Lower lobe of right lung (tissue), 2 donors: Measurements from ENCODE around the gene AKAP9. TPM values are rescaled to one million over a fixed set of nuclear protein-coding genes. Genes with fewer than 3 reads are reported as not detected.
"Not testable (repeated sequence)": the region's sequence is repeated elsewhere in the genome, so short reads cannot be mapped to it uniquely, and the experiment has no call there.

Experiments used
- ATAC-seq, 2 donors: fragments of 200-7000 bp; cut with Tn5 transposase; one replicate each; pipeline ENCODE4 v1.9.1; 2020 to 2022; ENCODE audit warnings: mild to moderate bottlenecking in 2 of 2, moderate library complexity in 2 of 2
- DNase-seq: peaks from one replicate; pipeline ENCODE4 v3.0.0-alpha.2; 2020
- H3K27ac ChIP-seq: fragments of 200-600 bp; one replicate; pipeline ENCODE4 v1.8.0; 2022
- H3K27me3 ChIP-seq: fragments of 200-600 bp; one replicate; pipeline ENCODE4 v1.8.0; 2022; ENCODE audit warnings: low read depth
- H3K36me3 ChIP-seq: fragments of 200-600 bp; one replicate; pipeline ENCODE4 v1.8.0; 2022; ENCODE audit warnings: mild to moderate bottlenecking
- H3K4me1 ChIP-seq: fragments of 200-600 bp; one replicate; pipeline ENCODE4 v1.8.0; 2022
- H3K4me3 ChIP-seq: fragments of 200-600 bp; one replicate; pipeline ENCODE4 v1.8.0; 2022; ENCODE audit warnings: mild to moderate bottlenecking
- H3K9me3 ChIP-seq: fragments of 200-600 bp; one replicate; pipeline ENCODE4 v1.8.0; 2022
- CTCF ChIP-seq: fragments of 200-600 bp; IDR thresholded peaks from one replicate; pipeline ENCODE4 v1.8.0; 2022; ENCODE audit warnings: antibody characterized with exemption, mild to moderate bottlenecking
- intact Hi-C: fragments of 100-400 bp; cut with DNase I; formaldehyde crosslinking; loops from one replicate; pipeline ENCODE4 v1.11.0; 2022
- total RNA-seq: library from RNA; stranded (reverse); fragmentation: NEBNext Ultra II Directional; extraction: Animal tissue kit (Norgen Biotek cat#: 25700); gene quantifications from one replicate; pipeline ENCODE4 v1.2.1, GENCODE V29; 2021
- donor health status: DM: no; HTN: yes; CAD: no; lungs with severe emphysema.

Gene AKAP9
- total RNA-seq, 1 donor from 2014 or later = 93.7 TPM

- Histone ChIP-seq H3K36me3 (no peaks in the 10 kb centered on the region), H3K4me1 (peaks cover 11% of the 10 kb centered on the region), H3K4me3 (no peak overlapping the region), H3K27ac (no peak overlapping the region), H3K27me3 (no peaks in the 10 kb centered on the region), H3K9me3 (no peaks in the 10 kb centered on the region)
- intact Hi-C loops = no loop called here
- no peak for DNase-seq
- TF ChIP-seq CTCF = no peak
- ATAC-seq = no peak
Observed at GRCh38 chr7:91957232-91957631, 16.6 kb downstream of the AKAP9 start.

- TF ChIP-seq CTCF = no peak
- H3K36me3 ChIP-seq = no peaks in the 10 kb centered on the region
- ATAC-seq (no peak), DNase-seq (no peak)
- H3K4me3 ChIP-seq = no peak overlapping the region
- H3K27ac ChIP-seq = no peak overlapping the region
- no peaks in the 10 kb centered on the region for H3K27me3 ChIP-seq
- intact Hi-C loops = no loop called here
- H3K4me1 ChIP-seq = peaks cover 5% of the 10 kb centered on the region
- H3K9me3 ChIP-seq = no peaks in the 10 kb centered on the region
Observed at GRCh38 chr7:91957823-91958222, 17.2 kb downstream of the AKAP9 start.

GRCh38 chr7:91959023-91959422 lies 18.4 kb downstream of the AKAP9 start:
- no peak for TF ChIP-seq CTCF
- intact Hi-C loops = no loop called here

GRCh38 chr7:91961816-91962215 lies 21.2 kb downstream of the AKAP9 start:
- no peaks in the 10 kb centered on the region for H3K36me3 ChIP-seq
- intact Hi-C loops = no loop called here
- ATAC-seq (no peak), DNase-seq (no peak)
- H3K27me3 ChIP-seq = no peaks in the 10 kb centered on the region
- H3K27ac ChIP-seq = no peak overlapping the region
- no peaks in the 10 kb centered on the region for H3K4me1 ChIP-seq
- TF ChIP-seq CTCF = no peak
- H3K4me3 ChIP-seq = no peak overlapping the region
- H3K9me3 ChIP-seq = no peaks in the 10 kb centered on the region

More at GRCh38 chr7:91959023-91959422, 18.4 kb downstream of the AKAP9 start:
- Histone ChIP-seq H3K36me3 (no peaks in the 10 kb centered on the region), H3K27me3 (no peaks in the 10 kb centered on the region), H3K9me3 (no peaks in the 10 kb centered on the region), H3K4me1 (no peaks in the 10 kb centered on the region), H3K27ac (no peak overlapping the region), H3K4me3 (no peak overlapping the region)
- no peak for ATAC-seq
- DNase-seq = no peak

GRCh38 chr7:91962419-91962818 lies 21.8 kb downstream of the AKAP9 start:
- intact Hi-C loops = no loop called here
- DNase-seq (no peak), ATAC-seq (no peak)
- Histone ChIP-seq H3K4me3 (no peak overlapping the region), H3K9me3 (no peaks in the 10 kb centered on the region), H3K27me3 (no peaks in the 10 kb centered on the region), H3K36me3 (no peaks in the 10 kb centered on the region), H3K27ac (no peak overlapping the region), H3K4me1 (no peaks in the 10 kb centered on the region)
- no peak for TF ChIP-seq CTCF

GRCh38 chr7:91967513-91967912 lies 26.9 kb downstream of the AKAP9 start:
- ATAC-seq, intact Hi-C loops, H3K4me3 ChIP-seq, H3K36me3 ChIP-seq, DNase-seq, H3K4me1 ChIP-seq, H3K9me3 ChIP-seq, H3K27me3 ChIP-seq, H3K27ac ChIP-seq: not testable (repeated sequence)
